ENCODE measurements around the gene HSD17B8. TPM values are rescaled to one million over a fixed set of nuclear protein-coding genes. Genes with fewer than 3 reads are reported as not detected.
A peak's percentile ranks its signal among the peaks of the same experiment; 100 is the strongest.

HSD17B8 gene
- total RNA-seq, 1 donor from 2014 or later, result 3.5 TPM

GRCh38 chr6:33189164-33189563, 15.3 kb upstream of the HSD17B8 start:
- no peak overlapping the region for H3K27ac Mint-ChIP-seq (ENCODE audit: unreplicated experiment)
- TF ChIP-seq CTCF (IDR thresholded peaks at IDR 0.05), result no peak
- no peak for DNase-seq (ENCODE audit: extremely low spot score, unreplicated experiment)
- H3K9me3 Mint-ChIP-seq (ENCODE audit: unreplicated experiment), result no peaks in the 10 kb centered on the region
- peaks cover 21% of the 10 kb centered on the region for H3K27me3 Mint-ChIP-seq (ENCODE audit: unreplicated experiment)
- H3K36me3 Mint-ChIP-seq (ENCODE audit: unreplicated experiment), result peaks cover 11% of the 10 kb centered on the region
- peaks cover 28% of the 10 kb centered on the region for H3K4me1 Mint-ChIP-seq (ENCODE audit: unreplicated experiment)
- H3K4me3 Mint-ChIP-seq (ENCODE audit: unreplicated experiment), result no peak overlapping the region

- no peak for DNase-seq (ENCODE audit: extremely low spot score, unreplicated experiment)
- H3K27ac Mint-ChIP-seq (ENCODE audit: unreplicated experiment), result no peak overlapping the region
- H3K36me3 Mint-ChIP-seq (ENCODE audit: unreplicated experiment), result peaks cover 15% of the 10 kb centered on the region
- no peaks in the 10 kb centered on the region for H3K9me3 Mint-ChIP-seq (ENCODE audit: unreplicated experiment)
- TF ChIP-seq CTCF (IDR thresholded peaks at IDR 0.05), result no peak
- peaks cover 21% of the 10 kb centered on the region for H3K27me3 Mint-ChIP-seq (ENCODE audit: unreplicated experiment)
- no peak overlapping the region for H3K4me3 Mint-ChIP-seq (ENCODE audit: unreplicated experiment)
- H3K4me1 Mint-ChIP-seq (ENCODE audit: unreplicated experiment), result peaks cover 28% of the 10 kb centered on the region
Measured at GRCh38 chr6:33189625-33190448, 14.6 kb upstream of the HSD17B8 start.

GRCh38 chr6:33190504-33191107, 13.8 kb upstream of the HSD17B8 start:
- no peak overlapping the region for H3K4me3 Mint-ChIP-seq (ENCODE audit: unreplicated experiment)
- H3K27ac Mint-ChIP-seq (ENCODE audit: unreplicated experiment), result no peak overlapping the region
- H3K9me3 Mint-ChIP-seq (ENCODE audit: unreplicated experiment), result no peaks in the 10 kb centered on the region
- H3K27me3 Mint-ChIP-seq (ENCODE audit: unreplicated experiment), result peaks cover 21% of the 10 kb centered on the region
- no peak for DNase-seq (ENCODE audit: extremely low spot score, unreplicated experiment)
- peaks cover 28% of the 10 kb centered on the region for H3K4me1 Mint-ChIP-seq (ENCODE audit: unreplicated experiment)
- H3K36me3 Mint-ChIP-seq (ENCODE audit: unreplicated experiment), result peaks cover 22% of the 10 kb centered on the region
- TF ChIP-seq CTCF (IDR thresholded peaks at IDR 0.05), result no peak

GRCh38 chr6:33191383-33192104, 12.9 kb upstream of the HSD17B8 start:
- H3K4me1 Mint-ChIP-seq (ENCODE audit: unreplicated experiment), result peaks cover 28% of the 10 kb centered on the region
- peaks cover 30% of the 10 kb centered on the region for H3K36me3 Mint-ChIP-seq (ENCODE audit: unreplicated experiment)
- H3K27ac Mint-ChIP-seq (ENCODE audit: unreplicated experiment), result peak overlapping the region; percentile 2
- H3K9me3 Mint-ChIP-seq (ENCODE audit: unreplicated experiment), result no peaks in the 10 kb centered on the region
- peaks cover 15% of the 10 kb centered on the region for H3K27me3 Mint-ChIP-seq (ENCODE audit: unreplicated experiment)
- DNase-seq (ENCODE audit: extremely low spot score, unreplicated experiment), result no peak
- TF ChIP-seq CTCF (IDR thresholded peaks at IDR 0.05), result no peak
- peak overlapping the region; percentile 16 for H3K4me3 Mint-ChIP-seq (ENCODE audit: unreplicated experiment)
